ENCODE measurements around the gene KHK.

- TF ChIP-seq CTCF (IDR thresholded peaks at IDR 0.05) (no peak), EZH2 (IDR thresholded peaks at IDR 0.05) (no peak), EZH2phosphoT487 (IDR thresholded peaks at IDR 0.05) (no peak)
Measured at GRCh38 chr2:27092696-27093429, 6.3 kb downstream of the KHK start.
